HepG2 (cell line): ENCODE results near the gene ATP5F1E. TPM values are rescaled to one million over a fixed set of nuclear protein-coding genes. Genes with fewer than 3 reads are reported as not detected.

Source experiments
- ATF3 ChIP-seq: sonication (generic); formaldehyde crosslinking; IDR thresholded peaks from 2 replicates; pipeline ENCODE4 v1.4.0; 2020; ENCODE audit warnings: missing genetic modification reagents
- CC2D1A ChIP-seq: sonication (generic); formaldehyde crosslinking; IDR thresholded peaks from 2 replicates; pipeline ENCODE4 v1.8.1; 2023; ENCODE audit warnings: mild to moderate bottlenecking, missing genetic modification reagents
- PATZ1 ChIP-seq: sonication (generic); formaldehyde crosslinking; IDR thresholded peaks from 2 replicates; pipeline ENCODE4 v1.4.0; 2020; ENCODE audit warnings: missing genetic modification reagents
- RARA ChIP-seq: IDR thresholded peaks from 2 replicates; pipeline ENCODE4 v1.6.1; 2016; ENCODE audit warnings: missing genetic modification reagents, missing compliant biosample characterization
- U2AF2 ChIP-seq: fragments of 200-400 bp; formaldehyde crosslinking; IDR thresholded peaks from 2 replicates; pipeline ENCODE4 v1.6.1; 2017; ENCODE audit warnings: low read depth, mild to moderate bottlenecking, low read length
- ZHX1 ChIP-seq: sonication (generic); formaldehyde crosslinking; IDR thresholded peaks from 2 replicates; pipeline ENCODE4 v1.8.1; 2022; ENCODE audit warnings: low read depth, mild to moderate bottlenecking, missing genetic modification reagents
- ZNF18 ChIP-seq: sonication (generic); formaldehyde crosslinking; IDR thresholded peaks from 2 replicates; pipeline ENCODE4 v1.8.0; 2022; ENCODE audit warnings: mild to moderate bottlenecking, missing genetic modification reagents; ENCODE audit not compliant: insufficient replicate concordance
- ZNF549 ChIP-seq: sonication (generic); formaldehyde crosslinking; IDR thresholded peaks from 2 replicates; pipeline ENCODE4 v1.5.0; 2020; ENCODE audit warnings: missing genetic modification reagents
- ZNF567 ChIP-seq: sonication (generic); formaldehyde crosslinking; IDR thresholded peaks from 2 replicates; pipeline ENCODE4 v1.8.1; 2023; ENCODE audit warnings: mild to moderate bottlenecking, missing genetic modification reagents, borderline replicate concordance
- ZNF687 ChIP-seq: sonication (generic); formaldehyde crosslinking; IDR thresholded peaks from 2 replicates; pipeline ENCODE4 v1.5.1; 2020; ENCODE audit warnings: mild to moderate bottlenecking, missing genetic modification reagents, moderate library complexity
- polyA plus RNA-seq, 8 experiments: library from polyadenylated mRNA; depleted of rRNA in 3 of 8; stranded (reverse) in 7 of 8; unstranded in 1 of 8; fragments of >200 nt; fragmentation: Illumina TruSeq in 4 of 8; extraction: Trizol in 4 of 8; gene quantifications; 2 replicates each; pipeline versions ENCODE4 v1.2.1 to v1.2.3, GENCODE V29; 2011 to 2016; ENCODE audit warnings: low read depth in 4 of 8, missing spikeins in 1 of 8, mixed read lengths in 1 of 8; ENCODE audit not compliant: insufficient read depth in 1 of 8
- total RNA-seq, 5 experiments: library from RNA; depleted of rRNA; stranded (reverse); fragments of >200 nt; fragmentation: Illumina TruSeq; extraction: Trizol; gene quantifications; 2 replicates each; pipeline ENCODE4 v1.2.3, GENCODE V29; 2016; ENCODE audit warnings: low read depth in 1 of 5

The ATP5F1E gene
- total and polyA plus RNA-seq, 2 of the 13 experiments (the other 11 are each of a cell fraction or from before 2014, with no cell fraction given): 121 to 134 TPM

GRCh38 chr20:59004493-59004762 is 27.7 kb downstream of the ATP5F1E start (continued):
- TF ChIP-seq ZNF18 (no peak), CC2D1A (CRISPR knock-in tag) (no peak), RARA (CRISPR knock-in tag) (no peak), ZNF549 (no peak), ZHX1 (no peak), U2AF2 (no peak), ZNF567 (no peak), ZNF687 (CRISPR knock-in tag) (no peak), PATZ1 (CRISPR knock-in tag) (no peak), ATF3 (CRISPR knock-in tag) (peak; percentile 1; the same call in 1 of the 2 replicates)
